ENCODE results near the gene TRIM66. TPM values are rescaled to one million over a fixed set of nuclear protein-coding genes. Genes with fewer than 3 reads are reported as not detected.

TRIM66 gene
- total and polyA plus RNA-seq, 2 donors (not counting 3 experiments of a cell fraction or from before 2014, with no cell fraction given), result 5.5 to 11.7 TPM

DNA sequence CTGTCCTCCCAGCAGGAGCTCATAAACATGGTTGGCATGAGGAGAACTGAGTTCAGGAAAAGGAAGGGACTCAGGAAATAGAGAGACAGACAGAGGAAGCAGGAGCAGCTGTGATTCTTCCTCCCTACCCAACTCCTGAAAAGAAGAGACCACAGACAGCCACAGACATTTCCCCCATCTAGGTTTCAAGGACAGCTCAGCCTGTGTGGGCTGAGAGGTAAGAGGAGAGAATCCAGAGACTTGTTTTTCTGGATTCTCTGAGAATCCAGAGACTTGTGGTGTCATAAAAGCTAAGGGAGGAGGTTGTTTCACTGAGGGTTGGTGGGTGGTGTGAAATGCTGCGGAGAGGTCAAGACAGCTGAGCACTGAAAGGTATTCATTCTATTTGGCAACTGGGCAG, 69.4 kb downstream of the TRIM66 start:
- TF ChIP-seq EZH2 (IDR thresholded peaks at IDR 0.05; ENCODE audit: borderline replicate concordance, low read depth, low read length, severe bottlenecking) (no peak), GATA2 (IDR thresholded peaks at IDR 0.05; ENCODE audit: insufficient read depth, insufficient read length, low read depth, low read length) (no peak), POLR2AphosphoS5 (IDR thresholded peaks at IDR 0.05; ENCODE audit: insufficient read depth, low read depth, low read length) (no peak), FOS (IDR thresholded peaks at IDR 0.05; ENCODE audit: borderline replicate concordance, insufficient read depth, low read length) (no peak), POLR2A (IDR thresholded peaks at IDR 0.05; ENCODE audit: low read depth, low read length) (no peak), MYC (IDR thresholded peaks at IDR 0.05; ENCODE audit: low read depth, low read length) (no peak), JUN (IDR thresholded peaks at IDR 0.05; ENCODE audit: borderline replicate concordance, insufficient read depth, insufficient read length, low read depth) (no peak)
- TF ChIP-seq, protein P1, sequence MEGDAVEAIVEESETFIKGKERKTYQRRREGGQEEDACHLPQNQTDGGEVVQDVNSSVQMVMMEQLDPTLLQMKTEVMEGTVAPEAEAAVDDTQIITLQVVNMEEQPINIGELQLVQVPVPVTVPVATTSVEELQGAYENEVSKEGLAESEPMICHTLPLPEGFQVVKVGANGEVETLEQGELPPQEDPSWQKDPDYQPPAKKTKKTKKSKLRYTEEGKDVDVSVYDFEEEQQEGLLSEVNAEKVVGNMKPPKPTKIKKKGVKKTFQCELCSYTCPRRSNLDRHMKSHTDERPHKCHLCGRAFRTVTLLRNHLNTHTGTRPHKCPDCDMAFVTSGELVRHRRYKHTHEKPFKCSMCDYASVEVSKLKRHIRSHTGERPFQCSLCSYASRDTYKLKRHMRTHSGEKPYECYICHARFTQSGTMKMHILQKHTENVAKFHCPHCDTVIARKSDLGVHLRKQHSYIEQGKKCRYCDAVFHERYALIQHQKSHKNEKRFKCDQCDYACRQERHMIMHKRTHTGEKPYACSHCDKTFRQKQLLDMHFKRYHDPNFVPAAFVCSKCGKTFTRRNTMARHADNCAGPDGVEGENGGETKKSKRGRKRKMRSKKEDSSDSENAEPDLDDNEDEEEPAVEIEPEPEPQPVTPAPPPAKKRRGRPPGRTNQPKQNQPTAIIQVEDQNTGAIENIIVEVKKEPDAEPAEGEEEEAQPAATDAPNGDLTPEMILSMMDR (IDR thresholded peaks at IDR 0.05; ENCODE audit: extremely low read depth in 1 of 2, insufficient read depth in 1 of 2, low read depth in 1 of 2, low read length in 2 of 2), result no peak
- TF ChIP-seq, protein P2, sequence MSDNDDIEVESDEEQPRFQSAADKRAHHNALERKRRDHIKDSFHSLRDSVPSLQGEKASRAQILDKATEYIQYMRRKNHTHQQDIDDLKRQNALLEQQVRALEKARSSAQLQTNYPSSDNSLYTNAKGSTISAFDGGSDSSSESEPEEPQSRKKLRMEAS (IDR thresholded peaks at IDR 0.05; ENCODE audit: insufficient read depth, insufficient read length), result no peak
- DNase-seq (ENCODE audit: low read depth, low spot score), result peak; percentile 23
- Histone ChIP-seq H3K27me3 (ENCODE audit: control insufficient read depth in 2 of 2, insufficient read depth in 2 of 2, low read length in 2 of 2) (no peaks in the 10 kb centered on the region), H3K9ac (replicated peaks; ENCODE audit: extremely low read depth, insufficient read depth, low read length) (no peak overlapping the region), H3K9me1 (replicated peaks; ENCODE audit: control insufficient read depth, extremely low read depth, insufficient read depth, low read length) (no peaks in the 10 kb centered on the region), H3K27ac (ENCODE audit: insufficient read depth, low read depth, low read length) (no peak overlapping the region), H3K36me3 (ENCODE audit: control insufficient read depth in 2 of 2, extremely low read depth in 1 of 2, insufficient read depth in 2 of 2, low read length in 2 of 2) (no peaks in the 10 kb centered on the region), H3K79me2 (ENCODE audit: control insufficient read depth, insufficient read depth, low read length) (no peaks in the 10 kb centered on the region), H2AFZ (ENCODE audit: low read depth, low read length) (peak overlapping the region; percentile 10), H3K4me2 (ENCODE audit: insufficient read depth, low read length) (peak overlapping the region; percentile 15), H4K20me1 (replicated peaks; ENCODE audit: control insufficient read depth, extremely low read depth, insufficient read depth, low read length) (no peaks in the 10 kb centered on the region), H3K4me3 (replicated peaks in 1 of 3; ENCODE audit: insufficient read depth in 1 of 3, low read depth in 1 of 3, low read length in 3 of 3) (no peak overlapping the region), H3K9me3 (replicated peaks; ENCODE audit: control insufficient read depth, insufficient read depth, low read length) (no peaks in the 10 kb centered on the region), H3K4me1 (ENCODE audit: control insufficient read depth, extremely low read depth, insufficient read depth, low read length) (peaks cover 12% of the 10 kb centered on the region)
- dilution Hi-C loops (cut with MboI; ENCODE audit: extremely low pct_ligation_motif_present, low sequenced_read_pairs) (no loop called here), intact Hi-C loops (cut with micrococcal nuclease) (loop anchor here (5.0 kb wide), 1 partner anchor 344 kb away; no protein-coding TSS in a partner anchor)
- ChIA-PET CTCF (interaction anchor here (1.2 to 2.6 kb wide), 4 partner anchors 8 to 46 kb away, joined by 3 to 8 read pairs (median 5); no protein-coding TSS in a partner anchor), POLR2A (no interaction called here)
- FAIRE-seq, result peak; percentile 70
- BruUV-seq (replicated peaks), result no TSS peak

Measured in endothelial cell of umbilical vein (primary cell).